ENCODE data around the gene GPR89A. TPM values are rescaled to one million over a fixed set of nuclear protein-coding genes. Genes with fewer than 3 reads are reported as not detected.

The GPR89A gene
- polyA plus RNA-seq, 3 donors, result 7.2 to 8.1 (median 8.1) TPM

GRCh38 chr1:145708063-145708462 is 100.3 kb downstream of the GPR89A start:
- H3K9ac ChIP-seq (ENCODE audit: insufficient read depth, low read length, poor library complexity, severe bottlenecking), result no peak overlapping the region
- no peak overlapping the region for H3K4me3 ChIP-seq (replicated peaks in 1 of 3; ENCODE audit: low read depth in 2 of 3, low read length in 3 of 3)
- Mint-ChIP-seq H3K27ac (peak overlapping the region in 1 of 7 donors; percentile 67), H3K4me3 (no peak overlapping the region), H3K27me3 (ENCODE audit: low read depth in 3 of 3) (peaks cover 0 to 3% (median 0%) of the 10 kb centered on the region in 3 donors), H3K9me3 (no peaks in the 10 kb centered on the region), H3K36me3 (no peaks in the 10 kb centered on the region), H3K4me1 (no peaks in the 10 kb centered on the region)
- WGBS (ENCODE audit: insufficient coverage), result 74% methylated on average over 5 of the region's 7 CpGs
- no peak for TF ChIP-seq CTCF (IDR thresholded peaks at IDR 0.05)
- H2AFZ ChIP-seq (ENCODE audit: insufficient read depth, low read depth, low read length, poor library complexity, severe bottlenecking), result no peak overlapping the region
- no peaks in the 10 kb centered on the region for H3K36me3 ChIP-seq (replicated peaks in 1 of 2; ENCODE audit: control insufficient read depth in 1 of 2, insufficient read depth in 2 of 2, low read length in 2 of 2)
- no peak for DNase-seq
- H4K20me1 ChIP-seq (ENCODE audit: insufficient read depth, low read length), result no peaks in the 10 kb centered on the region
- intact Hi-C loops (cut with micrococcal nuclease), result no loop called here
- H3K9me3 ChIP-seq (replicated peaks in 1 of 2; ENCODE audit: control insufficient read depth in 1 of 2, insufficient read depth in 1 of 2, low read length in 2 of 2), result no peaks in the 10 kb centered on the region
- H3K4me1 ChIP-seq (ENCODE audit: control insufficient read depth in 1 of 2, insufficient read depth in 2 of 2, low read length in 2 of 2), result no peaks in the 10 kb centered on the region
- H3K79me2 ChIP-seq (ENCODE audit: insufficient read depth, low read length), result no peaks in the 10 kb centered on the region
- H3K4me2 ChIP-seq (replicated peaks; ENCODE audit: extremely low read depth, low read length, poor library complexity, severe bottlenecking), result no peak overlapping the region
- H3K27ac ChIP-seq (ENCODE audit: low read depth in 1 of 2, low read length in 2 of 2), result no peak overlapping the region
- H3K27me3 ChIP-seq (ENCODE audit: control insufficient read depth in 2 of 2, insufficient read depth in 2 of 2, low read length in 2 of 2), result no peaks in the 10 kb centered on the region

DNA sequence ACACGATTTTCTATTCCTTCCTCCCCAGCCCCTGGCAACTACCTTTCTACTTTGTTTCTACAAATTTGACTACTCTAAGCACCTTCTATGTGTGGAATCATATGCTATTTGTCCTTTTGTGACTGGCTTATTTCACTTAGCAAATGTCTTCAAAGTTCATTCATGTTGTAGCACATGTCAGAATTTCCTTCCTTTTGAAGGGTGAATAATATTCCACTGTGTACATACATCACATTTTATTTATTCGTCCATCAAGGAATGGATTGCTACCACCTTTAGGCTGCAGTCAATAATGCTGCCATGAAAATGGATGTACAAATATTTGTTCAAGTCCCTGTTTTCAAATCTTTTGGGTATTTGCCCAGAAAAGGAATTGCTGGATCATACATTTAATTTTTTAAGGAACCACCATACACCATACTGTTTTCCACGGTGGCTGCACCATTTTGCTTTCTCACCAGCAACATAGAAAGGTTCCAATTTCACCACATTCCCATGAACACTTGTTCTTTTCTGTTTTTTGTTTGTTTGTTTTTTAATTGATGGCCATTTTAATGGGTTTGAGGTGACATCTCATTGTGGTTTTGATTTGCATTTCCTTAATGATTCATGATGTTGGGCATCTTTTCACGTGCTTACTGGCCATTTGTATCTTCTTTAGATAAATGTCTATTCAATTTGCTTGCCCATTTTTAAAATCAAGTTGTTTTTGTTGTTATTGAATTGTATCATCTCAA is 102.7 kb downstream of the GPR89A start:
- peaks cover 0 to 4% (median 3%) of the 10 kb centered on the region in 3 donors for H3K27me3 Mint-ChIP-seq (ENCODE audit: low read depth in 3 of 3)
- 100% methylated on average over 1 of the region's 4 CpGs for WGBS (ENCODE audit: insufficient coverage)
- H3K27ac Mint-ChIP-seq, result no peak overlapping the region
- Histone ChIP-seq H4K20me1 (ENCODE audit: insufficient read depth, low read length) (no peaks in the 10 kb centered on the region), H3K79me2 (ENCODE audit: insufficient read depth, low read length) (no peaks in the 10 kb centered on the region), H3K4me3 (replicated peaks in 1 of 3; ENCODE audit: low read depth in 2 of 3, low read length in 3 of 3) (no peak overlapping the region), H3K9me3 (replicated peaks in 1 of 2; ENCODE audit: control insufficient read depth in 1 of 2, insufficient read depth in 1 of 2, low read length in 2 of 2) (no peaks in the 10 kb centered on the region), H3K36me3 (replicated peaks in 1 of 2; ENCODE audit: control insufficient read depth in 1 of 2, insufficient read depth in 2 of 2, low read length in 2 of 2) (no peaks in the 10 kb centered on the region), H3K27me3 (ENCODE audit: control insufficient read depth in 2 of 2, insufficient read depth in 2 of 2, low read length in 2 of 2) (no peaks in the 10 kb centered on the region), H3K9ac (ENCODE audit: insufficient read depth, low read length, poor library complexity, severe bottlenecking) (no peak overlapping the region), H3K4me2 (replicated peaks; ENCODE audit: extremely low read depth, low read length, poor library complexity, severe bottlenecking) (no peak overlapping the region), H3K4me1 (ENCODE audit: control insufficient read depth in 1 of 2, insufficient read depth in 2 of 2, low read length in 2 of 2) (no peaks in the 10 kb centered on the region), H2AFZ (ENCODE audit: insufficient read depth, low read depth, low read length, poor library complexity, severe bottlenecking) (no peak overlapping the region), H3K27ac (ENCODE audit: low read depth in 1 of 2, low read length in 2 of 2) (no peak overlapping the region)
- no peak overlapping the region for H3K4me3 Mint-ChIP-seq
- intact Hi-C loops (cut with micrococcal nuclease), result no loop called here
- peaks cover 0 to 2% (median 0%) of the 10 kb centered on the region in 7 donors for H3K9me3 Mint-ChIP-seq
- DNase-seq, result no peak
- H3K4me1 Mint-ChIP-seq, result no peaks in the 10 kb centered on the region
- TF ChIP-seq CTCF (IDR thresholded peaks at IDR 0.05), result no peak
- no peaks in the 10 kb centered on the region for H3K36me3 Mint-ChIP-seq
